ENCODE results near the gene TIMM9. TPM values are rescaled to one million over a fixed set of nuclear protein-coding genes. Genes with fewer than 3 reads are reported as not detected.

TIMM9 gene
- polyA plus RNA-seq, 4 donors, result 25.3 to 70.3 (median 53.7) TPM

GRCh38 chr14:58415636-58416547 is 11.4 kb downstream of the TIMM9 start:
- no peaks in the 10 kb centered on the region for H3K27me3 ChIP-seq (ENCODE audit: control insufficient read depth in 3 of 3, insufficient read depth in 3 of 3, low read length in 3 of 3)
- FAIRE-seq, result no peak
- no peak overlapping the region for H3K4me3 ChIP-seq (ENCODE audit: low read depth in 1 of 3, low read length in 3 of 3)
- H3K4me1 ChIP-seq (ENCODE audit: control insufficient read depth in 3 of 3, insufficient read depth in 2 of 3, low read depth in 1 of 3, low read length in 2 of 3), result no peaks in the 10 kb centered on the region
- H3K27ac ChIP-seq (ENCODE audit: low read depth in 1 of 3, low read length in 2 of 3), result no peak overlapping the region
- H3K36me3 ChIP-seq (ENCODE audit: control insufficient read depth in 3 of 3, insufficient read depth in 2 of 3, low read depth in 1 of 3, low read length in 3 of 3), result peaks cover 0 to 37% (median 6%) of the 10 kb centered on the region in 3 donors
- 97 to 100% (median 97%) methylated on average over 10 of the region's 10 CpGs for WGBS, 3 donors
- no peak for DNase-seq
- H3K9me3 ChIP-seq (ENCODE audit: control insufficient read depth in 2 of 2, insufficient read depth in 1 of 2, low read depth in 1 of 2, low read length in 1 of 2), result peaks cover 0 to 6% of the 10 kb centered on the region in 2 donors

GRCh38 chr14:58414845-58415244 is 12.5 kb downstream of the TIMM9 start:
- H3K27ac ChIP-seq (ENCODE audit: low read depth in 1 of 3, low read length in 2 of 3), result no peak overlapping the region
- H3K27me3 ChIP-seq (ENCODE audit: control insufficient read depth in 3 of 3, insufficient read depth in 3 of 3, low read length in 3 of 3), result no peaks in the 10 kb centered on the region
- peaks cover 3 to 41% (median 8%) of the 10 kb centered on the region in 3 donors for H3K36me3 ChIP-seq (ENCODE audit: control insufficient read depth in 3 of 3, insufficient read depth in 2 of 3, low read depth in 1 of 3, low read length in 3 of 3)
- H3K9me3 ChIP-seq (ENCODE audit: control insufficient read depth in 2 of 2, insufficient read depth in 1 of 2, low read depth in 1 of 2, low read length in 1 of 2), result peaks cover 0 to 6% of the 10 kb centered on the region in 2 donors
- WGBS, 3 donors, result 88 to 96% (median 94%) methylated on average over 1 of the region's 1 CpG
- no peaks in the 10 kb centered on the region for H3K4me1 ChIP-seq (ENCODE audit: control insufficient read depth in 3 of 3, insufficient read depth in 2 of 3, low read depth in 1 of 3, low read length in 2 of 3)
- peak in 1 of 2 donors; percentile 20 for DNase-seq
- no peak overlapping the region for H3K4me3 ChIP-seq (ENCODE audit: low read depth in 1 of 3, low read length in 3 of 3)
- FAIRE-seq, result no peak

GRCh38 chr14:58408681-58409215 is 18.6 kb downstream of the TIMM9 start:
- H3K27me3 ChIP-seq (ENCODE audit: control insufficient read depth in 3 of 3, insufficient read depth in 3 of 3, low read length in 3 of 3), result no peaks in the 10 kb centered on the region
- WGBS, 3 donors, result 94 to 98% (median 97%) methylated on average over 3 of the region's 3 CpGs
- no peaks in the 10 kb centered on the region for H3K9me3 ChIP-seq (ENCODE audit: control insufficient read depth in 2 of 2, insufficient read depth in 1 of 2, low read depth in 1 of 2, low read length in 1 of 2)
- DNase-seq (no peak), FAIRE-seq (no peak)
- no peak overlapping the region for H3K27ac ChIP-seq (ENCODE audit: low read depth in 1 of 3, low read length in 2 of 3)
- no peak overlapping the region for H3K4me3 ChIP-seq (ENCODE audit: low read depth in 1 of 3, low read length in 3 of 3)
- H3K36me3 ChIP-seq (ENCODE audit: control insufficient read depth in 3 of 3, insufficient read depth in 2 of 3, low read depth in 1 of 3, low read length in 3 of 3), result peaks cover 6 to 26% (median 7%) of the 10 kb centered on the region in 3 donors
- H3K4me1 ChIP-seq (ENCODE audit: control insufficient read depth in 3 of 3, insufficient read depth in 2 of 3, low read depth in 1 of 3, low read length in 2 of 3), result no peaks in the 10 kb centered on the region

- H3K4me1 ChIP-seq (ENCODE audit: control insufficient read depth in 3 of 3, insufficient read depth in 2 of 3, low read depth in 1 of 3, low read length in 2 of 3), result peaks cover 0 to 4% (median 0%) of the 10 kb centered on the region in 3 donors
- H3K36me3 ChIP-seq (ENCODE audit: control insufficient read depth in 3 of 3, insufficient read depth in 2 of 3, low read depth in 1 of 3, low read length in 3 of 3), result peaks cover 0 to 2% (median 0%) of the 10 kb centered on the region in 3 donors
- no peak overlapping the region for H3K4me3 ChIP-seq (ENCODE audit: low read depth in 1 of 3, low read length in 3 of 3)
- no peaks in the 10 kb centered on the region for H3K9me3 ChIP-seq (ENCODE audit: control insufficient read depth in 2 of 2, insufficient read depth in 1 of 2, low read depth in 1 of 2, low read length in 1 of 2)
- DNase-seq (no peak), FAIRE-seq (no peak)
- H3K27me3 ChIP-seq (ENCODE audit: control insufficient read depth in 3 of 3, insufficient read depth in 3 of 3, low read length in 3 of 3), result no peaks in the 10 kb centered on the region
- WGBS, 3 donors, result 87 to 89% (median 89%) methylated on average over 3 of the region's 3 CpGs
- H3K27ac ChIP-seq (ENCODE audit: low read depth in 1 of 3, low read length in 2 of 3), result no peak overlapping the region
Measured at GRCh38 chr14:58401587-58401986, 25.7 kb downstream of the TIMM9 start.

- 92 to 97% (median 97%) methylated on average over 3 of the region's 3 CpGs for WGBS, 3 donors
- H3K4me3 ChIP-seq (ENCODE audit: low read depth in 1 of 3, low read length in 3 of 3), result no peak overlapping the region
- H3K27me3 ChIP-seq (ENCODE audit: control insufficient read depth in 3 of 3, insufficient read depth in 3 of 3, low read length in 3 of 3), result no peaks in the 10 kb centered on the region
- peaks cover 0 to 2% (median 0%) of the 10 kb centered on the region in 3 donors for H3K36me3 ChIP-seq (ENCODE audit: control insufficient read depth in 3 of 3, insufficient read depth in 2 of 3, low read depth in 1 of 3, low read length in 3 of 3)
- H3K27ac ChIP-seq (ENCODE audit: low read depth in 1 of 3, low read length in 2 of 3), result no peak overlapping the region
- DNase-seq (no peak), FAIRE-seq (no peak)
- H3K4me1 ChIP-seq (ENCODE audit: control insufficient read depth in 3 of 3, insufficient read depth in 2 of 3, low read depth in 1 of 3, low read length in 2 of 3), result peaks cover 0 to 15% (median 0%) of the 10 kb centered on the region in 3 donors
- H3K9me3 ChIP-seq (ENCODE audit: control insufficient read depth in 2 of 2, insufficient read depth in 1 of 2, low read depth in 1 of 2, low read length in 1 of 2), result no peaks in the 10 kb centered on the region
Measured at GRCh38 chr14:58398895-58399294, 28.4 kb downstream of the TIMM9 start.

- H3K27ac ChIP-seq (ENCODE audit: low read depth in 1 of 3, low read length in 2 of 3), result no peak overlapping the region
- no peaks in the 10 kb centered on the region for H3K9me3 ChIP-seq (ENCODE audit: control insufficient read depth in 2 of 2, insufficient read depth in 1 of 2, low read depth in 1 of 2, low read length in 1 of 2)
- no peak overlapping the region for H3K4me3 ChIP-seq (ENCODE audit: low read depth in 1 of 3, low read length in 3 of 3)
- peaks cover 0 to 15% (median 0%) of the 10 kb centered on the region in 3 donors for H3K4me1 ChIP-seq (ENCODE audit: control insufficient read depth in 3 of 3, insufficient read depth in 2 of 3, low read depth in 1 of 3, low read length in 2 of 3)
- no peaks in the 10 kb centered on the region for H3K27me3 ChIP-seq (ENCODE audit: control insufficient read depth in 3 of 3, insufficient read depth in 3 of 3, low read length in 3 of 3)
- DNase-seq (no peak), FAIRE-seq (no peak)
- H3K36me3 ChIP-seq (ENCODE audit: control insufficient read depth in 3 of 3, insufficient read depth in 2 of 3, low read depth in 1 of 3, low read length in 3 of 3), result peaks cover 0 to 2% (median 0%) of the 10 kb centered on the region in 3 donors
Measured at GRCh38 chr14:58398495-58398894, 28.8 kb downstream of the TIMM9 start.

- no peak overlapping the region for H3K4me3 ChIP-seq (ENCODE audit: low read depth in 1 of 3, low read length in 3 of 3)
- H3K27ac ChIP-seq (ENCODE audit: low read depth in 1 of 3, low read length in 2 of 3), result no peak overlapping the region
- no peak for FAIRE-seq
- H3K27me3 ChIP-seq (ENCODE audit: control insufficient read depth in 3 of 3, insufficient read depth in 3 of 3, low read length in 3 of 3), result no peaks in the 10 kb centered on the region
- no peak for DNase-seq
- H3K36me3 ChIP-seq (ENCODE audit: control insufficient read depth in 3 of 3, insufficient read depth in 2 of 3, low read depth in 1 of 3, low read length in 3 of 3), result peaks cover 0 to 2% (median 0%) of the 10 kb centered on the region in 3 donors
- no peaks in the 10 kb centered on the region for H3K9me3 ChIP-seq (ENCODE audit: control insufficient read depth in 2 of 2, insufficient read depth in 1 of 2, low read depth in 1 of 2, low read length in 1 of 2)
- H3K4me1 ChIP-seq (ENCODE audit: control insufficient read depth in 3 of 3, insufficient read depth in 2 of 3, low read depth in 1 of 3, low read length in 2 of 3), result peaks cover 0 to 15% (median 0%) of the 10 kb centered on the region in 3 donors
- WGBS, 3 donors, result 95 to 97% (median 96%) methylated on average over 6 of the region's 6 CpGs
Measured at GRCh38 chr14:58397156-58397555, 30.2 kb downstream of the TIMM9 start.

- peaks cover 0 to 15% (median 0%) of the 10 kb centered on the region in 3 donors for H3K4me1 ChIP-seq (ENCODE audit: control insufficient read depth in 3 of 3, insufficient read depth in 2 of 3, low read depth in 1 of 3, low read length in 2 of 3)
Measured at GRCh38 chr14:58395812-58396788, 31.2 kb downstream of the TIMM9 start, which contains the start of gene TOMM20L. Gene TOMM20L, plus strand, starts transcription at chr14:58395930. Its CDS starts 28 bp downstream, at chr14:58395958.

More at GRCh38 chr14:58395812-58396788, 31.2 kb downstream of the TIMM9 start, which contains the start of gene TOMM20L:
- Histone ChIP-seq H3K36me3 (ENCODE audit: control insufficient read depth in 3 of 3, insufficient read depth in 2 of 3, low read depth in 1 of 3, low read length in 3 of 3) (peaks cover 0 to 2% (median 0%) of the 10 kb centered on the region in 3 donors), H3K27ac (ENCODE audit: low read depth in 1 of 3, low read length in 2 of 3) (peak within 1 kb of the TSS; percentile 64 to 81 (median 73)), H3K9me3 (ENCODE audit: control insufficient read depth in 2 of 2, insufficient read depth in 1 of 2, low read depth in 1 of 2, low read length in 1 of 2) (no peaks in the 10 kb centered on the region), H3K27me3 (ENCODE audit: control insufficient read depth in 3 of 3, insufficient read depth in 3 of 3, low read length in 3 of 3) (no peaks in the 10 kb centered on the region), H3K4me3 (ENCODE audit: low read depth in 1 of 3, low read length in 3 of 3) (peak within 1 kb of the TSS; percentile 45 to 68 (median 48))
- DNase-seq (peak; percentile 76 to 91), FAIRE-seq (no peak)
- 7 to 8% (median 7%) methylated on average over 66 to 86 of the region's 86 CpGs for WGBS, 3 donors

All from small intestine (tissue), 7 donors.